ENCODE measurements around the gene CST3. TPM values are rescaled to one million over a fixed set of nuclear protein-coding genes. Genes with fewer than 3 reads are reported as not detected.

The CST3 gene
- total RNA-seq, 1 donor from 2014 or later, result 82.7 TPM

GRCh38 chr20:23652371-23652770 is 14.6 kb upstream of the CST3 start:
- H3K27me3 ChIP-seq (ENCODE audit: control insufficient read depth, insufficient read depth, low read length), result no peaks in the 10 kb centered on the region
- no peaks in the 10 kb centered on the region for H3K36me3 ChIP-seq (ENCODE audit: control insufficient read depth, insufficient read depth, low read length)
- TF ChIP-seq CTCF (IDR thresholded peaks at IDR 0.05; ENCODE audit: insufficient read depth, low read length, severe bottlenecking), result no peak
- DNase-seq (ENCODE audit: low read depth) (no peak), FAIRE-seq (no peak)
- H3K4me3 ChIP-seq (ENCODE audit: low read depth, low read length), result no peak overlapping the region

GRCh38 chr20:23651117-23651516 is 13.4 kb upstream of the CST3 start:
- FAIRE-seq (no peak), DNase-seq (ENCODE audit: low read depth) (no peak)
- TF ChIP-seq CTCF (IDR thresholded peaks at IDR 0.05; ENCODE audit: insufficient read depth, low read length, severe bottlenecking), result no peak
- Histone ChIP-seq H3K27me3 (ENCODE audit: control insufficient read depth, insufficient read depth, low read length) (no peaks in the 10 kb centered on the region), H3K4me3 (ENCODE audit: low read depth, low read length) (no peak overlapping the region), H3K36me3 (ENCODE audit: control insufficient read depth, insufficient read depth, low read length) (no peaks in the 10 kb centered on the region)

GRCh38 chr20:23649830-23650417 is 12.2 kb upstream of the CST3 start:
- no peak for TF ChIP-seq CTCF (IDR thresholded peaks at IDR 0.05; ENCODE audit: insufficient read depth, low read length, severe bottlenecking)
- FAIRE-seq (no peak), DNase-seq (ENCODE audit: low read depth) (no peak)
- no peaks in the 10 kb centered on the region for H3K36me3 ChIP-seq (ENCODE audit: control insufficient read depth, insufficient read depth, low read length)
- H3K27me3 ChIP-seq (ENCODE audit: control insufficient read depth, insufficient read depth, low read length), result no peaks in the 10 kb centered on the region
- no peak overlapping the region for H3K4me3 ChIP-seq (ENCODE audit: low read depth, low read length)

- H3K27me3 ChIP-seq (ENCODE audit: control insufficient read depth, insufficient read depth, low read length), result no peaks in the 10 kb centered on the region
- TF ChIP-seq CTCF (IDR thresholded peaks at IDR 0.05; ENCODE audit: insufficient read depth, low read length, severe bottlenecking), result no peak
- no peak for DNase-seq (ENCODE audit: low read depth)
- FAIRE-seq, result no peak
- H3K4me3 ChIP-seq (ENCODE audit: low read depth, low read length), result no peak overlapping the region
- no peaks in the 10 kb centered on the region for H3K36me3 ChIP-seq (ENCODE audit: control insufficient read depth, insufficient read depth, low read length)
Measured at GRCh38 chr20:23649242-23649641, 11.5 kb upstream of the CST3 start.

GRCh38 chr20:23647346-23647745 is 9.6 kb upstream of the CST3 start:
- H3K36me3 ChIP-seq (ENCODE audit: control insufficient read depth, insufficient read depth, low read length), result no peaks in the 10 kb centered on the region
- H3K4me3 ChIP-seq (ENCODE audit: low read depth, low read length), result no peak overlapping the region
- no peak for FAIRE-seq
- no peak for TF ChIP-seq CTCF (IDR thresholded peaks at IDR 0.05; ENCODE audit: insufficient read depth, low read length, severe bottlenecking)
- no peak for DNase-seq (ENCODE audit: low read depth)
- H3K27me3 ChIP-seq (ENCODE audit: control insufficient read depth, insufficient read depth, low read length), result no peaks in the 10 kb centered on the region
